Thymus (tissue), 11 donors: ENCODE measurements around the gene FKBP5. TPM values are rescaled to one million over a fixed set of nuclear protein-coding genes. Genes with fewer than 3 reads are reported as not detected.

Source experiments
- DNase-seq, 9 donors: peaks; one replicate each; pipeline ENCODE4 v3.0.0-alpha.2; 2013; ENCODE audit warnings: low spot score in 9 of 9, low read depth in 6 of 9, missing footprints in 1 of 9
- H3K27ac ChIP-seq, 2 donors: one replicate each; pipeline ENCODE4 v1.5.1; 2013; ENCODE audit warnings: control low read depth in 1 of 2, low read depth in 1 of 2, low read length in 1 of 2, mild to moderate bottlenecking in 1 of 2, moderate library complexity in 1 of 2
- H3K27me3 ChIP-seq, 2 donors: one replicate each; pipeline ENCODE4 v1.5.1; 2013; ENCODE audit warnings: low read length in 1 of 2; ENCODE audit not compliant: control insufficient read depth in 2 of 2, insufficient read depth in 1 of 2
- H3K36me3 ChIP-seq, 2 donors: one replicate each; pipeline ENCODE4 v1.5.1; 2013; ENCODE audit warnings: low read length in 1 of 2, mild to moderate bottlenecking in 1 of 2, moderate library complexity in 1 of 2; ENCODE audit not compliant: control insufficient read depth in 2 of 2, insufficient read depth in 2 of 2
- H3K4me1 ChIP-seq, 2 donors: one replicate each; pipeline ENCODE4 v1.5.1; 2013; ENCODE audit warnings: low read length in 2 of 2; ENCODE audit not compliant: control insufficient read depth in 2 of 2, insufficient read depth in 2 of 2
- H3K4me3 ChIP-seq, 2 donors: one replicate each; pipeline ENCODE4 v1.5.1; 2013; ENCODE audit warnings: low read length in 2 of 2, control low read depth in 1 of 2, mild to moderate bottlenecking in 1 of 2
- H3K9me3 ChIP-seq, 2 donors: one replicate each; pipeline ENCODE4 v1.5.1; 2013; ENCODE audit warnings: low read length in 1 of 2, mild to moderate bottlenecking in 1 of 2; ENCODE audit not compliant: control insufficient read depth in 2 of 2, insufficient read depth in 1 of 2
- WGBS: extraction: QIAGEN DNeasy Blood & Tissue Kit; methylation state at CpG from one replicate; pipeline ENCODE4 v1.1.7; 2013; 5-methylcytosine and 5-hydroxymethylcytosine counted together
- polyA plus RNA-seq: library from polyadenylated mRNA; stranded (reverse); fragments of 200-250 nt; gene quantifications from one replicate; pipeline ENCODE4 v1.2.3, GENCODE V29; 2013
- total RNA-seq: library from RNA; stranded (reverse); fragments of 120-200 nt; gene quantifications from one replicate; pipeline ENCODE4 v1.2.4, GENCODE V29; 2013
- donor health status: healthy.

FKBP5 gene
- total and polyA plus RNA-seq, 2 donors, result 34.2 to 338 TPM

- H3K4me3 ChIP-seq, result no peak overlapping the region
- peaks cover 26 to 32% of the 10 kb centered on the region in 2 donors for H3K36me3 ChIP-seq
- peaks cover 2 to 10% of the 10 kb centered on the region in 2 donors for H3K4me1 ChIP-seq
- WGBS, result 90% methylated on average over 13 of the region's 13 CpGs
- H3K27me3 ChIP-seq, result no peaks in the 10 kb centered on the region
- H3K27ac ChIP-seq, result no peak overlapping the region
- no peak for DNase-seq
- H3K9me3 ChIP-seq, result no peaks in the 10 kb centered on the region
Measured at GRCh38 chr6:35607517-35608233, 81.0 kb downstream of the FKBP5 start.

GRCh38 chr6:35605600-35605999 lies 83.1 kb downstream of the FKBP5 start:
- Histone ChIP-seq H3K36me3 (peaks cover 12 to 17% of the 10 kb centered on the region in 2 donors), H3K4me1 (peaks cover 15 to 18% of the 10 kb centered on the region in 2 donors), H3K4me3 (no peak overlapping the region), H3K27me3 (no peaks in the 10 kb centered on the region), H3K27ac (peak overlapping the region in 1 of 2 donors; percentile 61), H3K9me3 (no peaks in the 10 kb centered on the region)
- no peak for DNase-seq
- WGBS, result 97% methylated on average over 6 of the region's 6 CpGs

- H3K27me3 ChIP-seq, result no peaks in the 10 kb centered on the region
- no peak for DNase-seq
- H3K4me3 ChIP-seq, result peak overlapping the region in 1 of 2 donors; percentile 39
- no peaks in the 10 kb centered on the region for H3K9me3 ChIP-seq
- peaks cover 21 to 24% of the 10 kb centered on the region in 2 donors for H3K4me1 ChIP-seq
- peaks cover 5 to 17% of the 10 kb centered on the region in 2 donors for H3K36me3 ChIP-seq
- 94% methylated on average over 9 of the region's 9 CpGs for WGBS
- peak overlapping the region in 1 of 2 donors; percentile 99 for H3K27ac ChIP-seq
Measured at GRCh38 chr6:35603326-35604202, 85.2 kb downstream of the FKBP5 start.

- H3K4me3 ChIP-seq, result peak overlapping the region in 1 of 2 donors; percentile 39
- peaks cover 21 to 28% of the 10 kb centered on the region in 2 donors for H3K4me1 ChIP-seq
- 69% methylated on average over 6 of the region's 6 CpGs for WGBS
- H3K27ac ChIP-seq, result peak overlapping the region; percentile 83 to 99
- H3K36me3 ChIP-seq, result peaks cover 3 to 9% of the 10 kb centered on the region in 2 donors
- DNase-seq, result peak in 2 of 9 donors; percentile 12 to 29
- no peaks in the 10 kb centered on the region for H3K27me3 ChIP-seq
- H3K9me3 ChIP-seq, result no peaks in the 10 kb centered on the region
Measured at GRCh38 chr6:35602133-35602946, 86.4 kb downstream of the FKBP5 start.

GRCh38 chr6:35601331-35602132 lies 87.2 kb downstream of the FKBP5 start:
- Histone ChIP-seq H3K27me3 (no peaks in the 10 kb centered on the region), H3K4me1 (peaks cover 21 to 28% of the 10 kb centered on the region in 2 donors), H3K27ac (peak overlapping the region; percentile 83 to 94), H3K9me3 (no peaks in the 10 kb centered on the region), H3K36me3 (peaks cover 10 to 15% of the 10 kb centered on the region in 2 donors), H3K4me3 (peak overlapping the region in 1 of 2 donors; percentile 42)
- 15% methylated on average over 8 of the region's 8 CpGs for WGBS
- peak; percentile 65 to 97 (median 88) for DNase-seq

GRCh38 chr6:35600659-35601125 lies 88.0 kb downstream of the FKBP5 start:
- peak overlapping the region in 1 of 2 donors; percentile 42 for H3K4me3 ChIP-seq
- H3K27ac ChIP-seq, result peak overlapping the region; percentile 83 to 94
- peak in 2 of 9 donors; percentile 13 to 48 for DNase-seq
- no peaks in the 10 kb centered on the region for H3K27me3 ChIP-seq
- 3% methylated on average over 1 of the region's 1 CpG for WGBS
- peaks cover 21 to 28% of the 10 kb centered on the region in 2 donors for H3K4me1 ChIP-seq
- H3K36me3 ChIP-seq, result peaks cover 18 to 20% of the 10 kb centered on the region in 2 donors
- no peaks in the 10 kb centered on the region for H3K9me3 ChIP-seq

GRCh38 chr6:35599761-35600658 lies 88.7 kb downstream of the FKBP5 start:
- 81% methylated on average over 8 of the region's 8 CpGs for WGBS
- H3K9me3 ChIP-seq, result no peaks in the 10 kb centered on the region
- no peaks in the 10 kb centered on the region for H3K27me3 ChIP-seq
- peak overlapping the region in 1 of 2 donors; percentile 42 for H3K4me3 ChIP-seq
- DNase-seq, result no peak
- H3K36me3 ChIP-seq, result peaks cover 18 to 23% of the 10 kb centered on the region in 2 donors
- peaks cover 21 to 28% of the 10 kb centered on the region in 2 donors for H3K4me1 ChIP-seq
- peak overlapping the region; percentile 83 to 94 for H3K27ac ChIP-seq
